HEK293T (cell line): ENCODE results near the gene LMO7.

Source experiments
- SP1 ChIP-seq: fragments of 450-650 bp; IDR thresholded peaks from 2 replicates; pipeline ENCODE4 v1.6.1; 2017
- ZNF384 ChIP-seq: fragments of 450-650 bp; IDR thresholded peaks from 2 replicates; pipeline ENCODE4 v1.6.1; 2016

DNA sequence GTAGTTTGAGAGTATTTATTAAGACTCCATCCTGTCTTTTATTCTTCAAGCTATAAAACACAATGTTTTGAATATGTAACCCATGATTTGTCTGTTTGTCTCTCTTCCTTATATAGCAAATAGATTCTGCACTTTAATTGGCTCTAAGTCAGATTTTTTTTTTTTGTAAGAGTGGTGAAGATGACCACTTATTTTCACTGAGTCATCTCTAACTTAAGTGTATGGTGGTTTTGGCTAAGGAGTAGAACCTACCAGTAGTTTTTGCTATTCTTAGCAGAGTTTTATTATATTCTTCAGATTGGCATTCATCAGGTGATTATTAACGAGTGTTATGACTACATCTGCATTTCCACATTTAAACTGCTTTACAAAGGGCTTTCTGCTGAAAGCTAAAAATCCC, 194.7 kb downstream of the LMO7 start:
- TF ChIP-seq SP1 (no peak), ZNF384 (no peak)
